D721Med (cell line): ENCODE measurements around the gene KHSRP.

Source experiments
- DNase-seq: peaks from one replicate; pipeline ENCODE4 v3.0.0; 2011; ENCODE audit warnings: low spot score; ENCODE audit not compliant: insufficient read length
- FAIRE-seq: peaks from 2 replicates; lab custom pipeline; 2011; peaks lifted over from hg19 to GRCh38; lab: Jason Lieb, UNC
- TF ChIP-seq, protein P1 (sequence below): IDR thresholded peaks from 2 replicates; pipeline ENCODE4 v1.5.1; 2012; ENCODE audit warnings: mild to moderate bottlenecking, control low read depth; ENCODE audit not compliant: insufficient read depth; ENCODE audit errors: missing control alignments

The KHSRP gene

DNA sequence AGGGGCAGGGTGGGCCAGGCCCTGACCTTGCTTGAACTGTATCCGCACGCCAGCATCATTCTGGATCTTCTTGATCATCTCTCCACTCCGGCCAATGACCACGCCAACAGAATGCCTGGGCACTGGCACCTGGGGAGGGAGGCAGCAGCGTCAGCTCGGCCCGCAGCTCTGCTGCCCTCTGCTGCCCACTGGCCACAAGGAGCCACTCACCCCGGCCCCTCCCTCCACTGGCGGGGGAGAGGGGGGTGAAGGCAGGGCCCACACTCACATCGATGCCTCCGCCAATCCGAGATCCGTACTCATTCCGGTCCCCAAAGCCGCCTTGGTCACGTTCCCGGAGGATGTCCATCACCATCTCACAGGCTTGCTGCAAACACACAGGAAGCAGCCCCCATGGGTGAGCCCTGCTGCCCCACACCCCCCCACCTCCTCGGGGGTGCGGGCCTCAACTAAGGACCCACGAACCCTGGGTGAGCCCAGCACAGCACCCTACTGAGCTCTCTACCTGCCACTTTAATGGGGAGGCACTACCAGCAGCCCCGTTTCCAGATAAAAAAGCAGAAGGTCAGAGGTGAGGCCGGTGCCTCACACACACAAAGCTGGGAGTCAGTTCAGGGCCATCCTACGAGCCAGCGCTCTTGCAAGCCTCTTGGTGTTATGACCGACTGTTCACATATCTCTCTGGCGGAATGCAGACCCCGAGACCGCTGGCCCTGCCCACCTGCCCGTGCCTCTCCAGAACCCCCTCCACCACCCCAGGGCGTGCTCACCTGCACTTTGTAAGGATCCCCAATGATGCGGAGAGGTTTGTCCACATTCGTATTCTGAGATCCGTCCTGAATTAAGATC, 6.7 kb downstream of the KHSRP start:
- TF ChIP-seq, protein P1, sequence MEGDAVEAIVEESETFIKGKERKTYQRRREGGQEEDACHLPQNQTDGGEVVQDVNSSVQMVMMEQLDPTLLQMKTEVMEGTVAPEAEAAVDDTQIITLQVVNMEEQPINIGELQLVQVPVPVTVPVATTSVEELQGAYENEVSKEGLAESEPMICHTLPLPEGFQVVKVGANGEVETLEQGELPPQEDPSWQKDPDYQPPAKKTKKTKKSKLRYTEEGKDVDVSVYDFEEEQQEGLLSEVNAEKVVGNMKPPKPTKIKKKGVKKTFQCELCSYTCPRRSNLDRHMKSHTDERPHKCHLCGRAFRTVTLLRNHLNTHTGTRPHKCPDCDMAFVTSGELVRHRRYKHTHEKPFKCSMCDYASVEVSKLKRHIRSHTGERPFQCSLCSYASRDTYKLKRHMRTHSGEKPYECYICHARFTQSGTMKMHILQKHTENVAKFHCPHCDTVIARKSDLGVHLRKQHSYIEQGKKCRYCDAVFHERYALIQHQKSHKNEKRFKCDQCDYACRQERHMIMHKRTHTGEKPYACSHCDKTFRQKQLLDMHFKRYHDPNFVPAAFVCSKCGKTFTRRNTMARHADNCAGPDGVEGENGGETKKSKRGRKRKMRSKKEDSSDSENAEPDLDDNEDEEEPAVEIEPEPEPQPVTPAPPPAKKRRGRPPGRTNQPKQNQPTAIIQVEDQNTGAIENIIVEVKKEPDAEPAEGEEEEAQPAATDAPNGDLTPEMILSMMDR, result no peak
- FAIRE-seq (no peak), DNase-seq (peak; percentile 19)

DNA sequence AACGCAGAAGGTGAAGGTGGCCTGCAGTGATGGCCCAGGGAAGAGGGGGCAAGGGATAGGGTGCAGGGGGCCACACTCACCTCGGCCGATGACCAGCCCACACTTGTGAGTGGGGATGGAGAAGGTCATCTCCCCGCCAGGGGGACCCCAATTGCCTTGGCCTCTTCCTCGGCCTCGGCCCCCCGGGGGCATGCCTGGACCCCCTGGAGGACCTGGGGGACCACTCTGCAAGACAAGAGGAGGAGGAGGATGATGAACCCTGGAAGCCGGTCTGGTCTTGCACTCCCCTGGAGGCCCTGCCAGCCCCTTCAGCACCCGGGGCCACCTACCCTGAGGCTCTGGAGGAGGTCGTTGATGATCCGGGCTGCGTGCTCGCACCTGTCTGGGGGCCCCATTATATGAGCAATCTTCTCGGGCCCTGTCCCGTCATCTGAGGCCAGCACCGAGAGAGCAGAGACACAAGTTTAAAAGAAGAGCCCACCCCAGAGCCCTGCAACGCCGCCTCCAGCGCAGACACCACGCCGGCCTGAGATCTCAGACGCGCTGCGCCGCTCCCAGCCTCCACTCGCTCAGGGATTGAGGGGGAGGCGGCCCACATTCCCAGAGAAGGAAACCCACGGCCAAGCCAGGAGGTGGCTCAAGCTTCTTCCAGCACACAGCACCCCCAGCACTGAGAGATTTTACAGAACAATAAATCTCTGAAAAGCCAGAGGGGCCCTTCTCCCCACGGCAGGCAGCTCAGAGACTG, 7.8 kb downstream of the KHSRP start:
- FAIRE-seq (no peak), DNase-seq (peak; percentile 1)
- TF ChIP-seq, protein P1, result no peak

DNA sequence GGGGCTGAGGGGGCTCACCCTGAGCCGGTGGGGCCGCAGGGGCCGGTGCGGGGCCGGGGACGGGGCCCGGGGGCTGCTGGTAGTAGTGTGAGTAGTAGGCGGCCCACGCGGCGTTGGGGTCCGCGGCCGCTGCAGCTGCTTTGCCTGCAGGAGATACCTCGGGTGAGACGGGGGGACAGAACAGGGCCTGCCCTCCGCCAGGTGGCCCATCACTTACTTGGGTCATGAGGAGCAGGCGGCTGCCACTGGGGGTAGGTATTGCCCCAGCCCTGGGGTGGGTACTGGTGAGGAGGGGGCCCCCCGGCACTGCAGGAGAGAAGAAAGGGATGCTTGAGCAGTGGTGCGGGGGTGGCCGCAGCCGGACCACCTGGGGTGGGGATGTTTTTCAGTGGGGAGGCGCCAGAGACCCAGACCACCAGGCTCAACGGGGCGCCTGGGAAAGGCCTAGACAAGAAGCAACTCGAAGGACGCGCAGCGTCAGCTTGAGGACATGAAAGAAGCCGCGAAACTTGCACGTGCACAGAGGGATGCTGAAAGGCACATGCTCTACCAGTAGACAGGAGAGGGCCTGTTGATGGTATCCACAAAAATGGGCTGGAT, 8.9 kb downstream of the KHSRP start:
- FAIRE-seq (no peak), DNase-seq (peak; percentile 13)
- TF ChIP-seq, protein P1, result no peak

DNA sequence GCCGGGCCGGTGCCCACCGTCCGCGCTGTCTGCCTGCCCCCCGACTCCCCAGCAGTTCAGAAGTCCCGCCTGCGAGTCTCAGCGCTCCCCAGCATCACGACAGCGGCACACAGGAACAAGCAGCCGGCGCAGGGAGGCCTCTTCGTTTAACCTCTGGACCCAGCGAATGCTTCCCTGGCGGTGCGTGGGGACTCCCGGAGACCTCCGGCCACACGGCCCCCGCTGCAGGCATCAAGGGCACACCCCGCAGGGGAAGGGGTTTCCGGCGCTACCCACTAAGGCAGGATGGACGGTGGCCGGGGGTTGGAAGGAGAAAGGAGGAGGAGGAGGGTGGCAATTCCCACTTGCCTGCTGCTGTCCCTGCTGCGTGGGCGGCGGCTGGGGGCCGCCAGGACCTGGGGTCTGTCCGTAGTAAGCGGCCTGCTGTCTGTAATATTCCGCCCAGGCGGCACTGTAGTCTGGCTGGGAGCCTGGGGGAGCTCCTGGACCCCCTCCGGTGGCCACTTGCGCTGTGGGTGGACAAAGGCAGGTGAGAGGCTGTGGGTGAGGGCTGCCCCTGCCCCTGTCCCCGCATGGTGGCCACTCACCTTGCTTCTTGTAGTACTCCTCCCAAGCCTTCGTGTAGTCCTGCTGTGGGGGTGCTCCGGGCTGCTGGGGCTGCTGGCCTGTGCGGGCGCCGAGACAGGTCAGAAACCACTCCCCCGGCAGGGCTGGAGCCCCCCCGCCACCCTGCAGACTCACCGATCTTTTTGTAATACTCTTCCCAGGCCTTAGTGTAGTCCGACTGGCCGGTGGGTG, 9.6 kb downstream of the KHSRP start:
- DNase-seq, result peak; percentile 9

DNA sequence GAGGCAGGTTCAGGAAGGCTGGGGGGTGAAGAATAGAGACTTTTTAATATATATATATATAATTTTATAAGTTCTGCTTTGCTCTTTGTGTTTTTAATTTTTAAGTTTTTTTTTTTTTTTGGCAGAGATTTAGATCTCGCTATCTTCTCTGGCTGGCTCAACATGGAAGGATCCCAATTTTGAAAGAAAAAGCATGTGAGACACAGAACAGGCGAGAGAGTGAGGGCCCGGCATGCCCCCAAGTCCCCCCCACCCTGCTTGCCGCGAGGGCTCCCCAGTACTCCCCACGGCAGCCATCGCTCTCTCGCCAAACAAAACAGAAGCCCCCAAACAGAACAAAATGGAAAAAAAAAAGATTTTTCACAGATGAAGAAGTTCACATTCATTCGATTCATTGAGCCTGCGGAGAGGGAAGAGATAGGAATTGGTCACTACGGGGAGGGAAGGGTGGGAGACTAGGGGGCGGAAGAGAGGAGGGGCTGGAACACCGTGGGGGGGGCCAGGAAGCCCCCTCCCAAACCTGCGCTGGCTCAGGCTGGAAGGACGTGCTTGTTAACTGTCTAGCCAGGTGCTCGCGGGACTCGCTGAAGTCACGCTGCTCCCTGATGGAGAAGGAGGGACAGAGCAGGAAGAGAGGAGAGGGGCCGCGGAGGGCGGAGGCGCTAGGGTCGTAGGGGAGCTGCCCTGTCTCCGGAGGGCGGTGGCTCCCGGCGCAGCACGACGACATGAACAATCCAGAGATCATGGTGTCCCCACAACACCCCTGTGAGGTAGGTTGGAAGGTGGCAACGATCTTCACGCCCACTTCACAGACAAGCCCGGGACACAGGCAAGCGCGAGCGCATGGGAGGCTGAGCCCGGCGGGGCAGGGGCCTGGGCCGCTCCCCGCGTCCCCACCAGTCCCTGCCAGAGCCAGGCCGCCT, 10.6 kb downstream of the KHSRP start:
- no peak for FAIRE-seq
- TF ChIP-seq, protein P1, result no peak
- peak; percentile 13 for DNase-seq

More for the DNA sequence above, 9.6 kb downstream of the KHSRP start:
- no peak for FAIRE-seq
- TF ChIP-seq, protein P1, result no peak

DNA sequence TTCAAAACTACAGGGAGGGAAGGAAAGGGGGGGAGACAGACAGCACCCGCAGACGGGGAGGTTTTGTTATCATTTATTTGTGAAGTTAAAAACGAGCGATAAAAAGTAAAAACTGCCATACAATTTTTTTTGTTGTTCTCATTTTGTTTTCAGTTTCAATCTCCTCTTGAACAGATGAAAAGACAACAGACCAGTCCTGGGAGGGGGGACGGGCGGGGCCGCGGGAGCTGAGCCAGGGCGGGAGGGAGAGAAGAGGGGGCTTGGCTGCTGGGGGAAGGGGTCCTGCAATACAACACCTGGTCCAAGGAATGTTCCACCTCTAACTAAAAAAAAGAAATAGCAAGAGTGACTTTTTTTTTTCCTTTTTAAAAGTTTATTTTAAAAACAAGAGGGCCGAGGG, 11.3 kb downstream of the KHSRP start:
- FAIRE-seq, result no peak
- peak; percentile 8 for DNase-seq
- TF ChIP-seq, protein P1, result no peak
